Prostate gland (tissue), 2 donors: ENCODE data around the gene TBC1D5. TPM values are rescaled to one million over a fixed set of nuclear protein-coding genes. Genes with fewer than 3 reads are reported as not detected.

Experiments used
- DNase-seq: peaks from one replicate; pipeline ENCODE4 v3.0.0-alpha.2; 2019; ENCODE audit warnings: low spot score
- H3K27ac ChIP-seq, 2 donors: fragments of 200-600 bp; sonication (generic); 2 replicates each; pipeline ENCODE4 v1.5.1; 2017 to 2019
- H3K27me3 ChIP-seq: fragments of 200-600 bp; sonication (generic); replicated peaks from 2 replicates; pipeline ENCODE4 v1.5.1; 2019; ENCODE audit not compliant: insufficient read depth
- H3K36me3 ChIP-seq, 2 donors: fragments of 200-600 bp; sonication (generic); 1 replicate in 1 of 2; 2 replicates in 1 of 2; pipeline versions ENCODE4 v1.5.1 to v1.8.1; 2017 to 2019
- H3K4me1 ChIP-seq: fragments of 200-600 bp; sonication (generic); replicated peaks from 2 replicates; pipeline ENCODE4 v1.5.1; 2019
- H3K4me3 ChIP-seq, 2 donors: fragments of 200-600 bp; sonication (generic); 2 replicates each; pipeline ENCODE4 v1.5.1; 2017 to 2019
- H3K9me3 ChIP-seq: fragments of 200-600 bp; sonication (generic); 2 replicates; pipeline ENCODE4 v1.5.1; 2017
- POLR2A ChIP-seq: fragments of 450-650 bp; IDR thresholded peaks from one replicate; pipeline ENCODE4 v1.6.1; 2016; ENCODE audit warnings: antibody characterized with exemption, mild to moderate bottlenecking
- POLR2AphosphoS5 ChIP-seq: sonication (generic); formaldehyde crosslinking; IDR thresholded peaks from one replicate; pipeline ENCODE4 v1.6.1; 2017; ENCODE audit warnings: antibody characterized with exemption
- WGBS: methylation state at CpG from one replicate; pipeline ENCODE4 v1.1.5; 2018; 5-methylcytosine and 5-hydroxymethylcytosine counted together
- intact Hi-C: fragments of 100-400 bp; cut with DNase I; formaldehyde crosslinking; loops from one replicate; pipeline ENCODE4 v1.14.2; 2022
- total RNA-seq, 2 donors: library from RNA; depleted of rRNA; stranded (reverse); fragments of >200 nt; gene quantifications; one replicate each; pipeline ENCODE4 v1.1.0, GENCODE V29; 2016
- TF ChIP-seq, protein P1 (sequence below), 4 experiments: fragments of 200-600 bp in 2 of 4; fragments of 450-650 bp in 2 of 4; sonication (generic) in 2 of 4; IDR thresholded peaks; 1 replicate in 3 of 4; 2 replicates in 1 of 4; pipeline ENCODE4 v1.5.1; 2016 to 2019; ENCODE audit warnings: antibody characterized with exemption in 4 of 4, mild to moderate bottlenecking in 2 of 4, moderate library complexity in 2 of 4

Gene TBC1D5
- total RNA-seq, 2 donors from 2014 or later = 64.8 to 99.2 TPM

DNA sequence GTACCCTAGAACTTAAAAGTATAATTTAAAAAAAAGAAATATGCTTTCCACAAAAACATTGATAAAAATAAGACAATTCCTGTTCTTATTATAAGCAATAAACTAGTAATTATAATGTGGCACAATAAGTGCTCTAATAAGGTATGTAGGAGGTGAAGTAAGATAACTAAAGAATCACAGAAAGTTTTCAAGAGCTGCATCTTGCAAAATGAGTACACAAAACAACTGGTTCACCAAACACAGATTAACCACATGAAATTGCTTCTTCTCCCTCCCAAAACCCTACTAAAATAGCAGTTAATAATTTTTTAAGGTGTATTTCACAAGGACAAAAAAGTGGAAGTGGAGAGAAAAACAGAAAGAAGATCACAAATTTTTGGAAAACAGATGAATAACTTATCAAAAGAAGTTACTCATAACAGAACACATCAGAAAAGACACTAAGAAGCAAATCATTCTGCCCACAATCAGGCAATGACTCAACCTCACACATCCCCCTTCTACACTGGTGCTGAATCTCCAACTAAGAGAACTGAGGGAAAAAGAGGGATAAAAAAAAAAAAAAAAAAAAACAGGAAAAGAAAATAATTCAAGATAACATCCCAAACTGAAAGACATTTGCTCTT, 64.2 kb downstream of the TBC1D5 start:
- TF ChIP-seq POLR2AphosphoS5 = no peak
- no peak for TF ChIP-seq POLR2A
- TF ChIP-seq, protein P1, sequence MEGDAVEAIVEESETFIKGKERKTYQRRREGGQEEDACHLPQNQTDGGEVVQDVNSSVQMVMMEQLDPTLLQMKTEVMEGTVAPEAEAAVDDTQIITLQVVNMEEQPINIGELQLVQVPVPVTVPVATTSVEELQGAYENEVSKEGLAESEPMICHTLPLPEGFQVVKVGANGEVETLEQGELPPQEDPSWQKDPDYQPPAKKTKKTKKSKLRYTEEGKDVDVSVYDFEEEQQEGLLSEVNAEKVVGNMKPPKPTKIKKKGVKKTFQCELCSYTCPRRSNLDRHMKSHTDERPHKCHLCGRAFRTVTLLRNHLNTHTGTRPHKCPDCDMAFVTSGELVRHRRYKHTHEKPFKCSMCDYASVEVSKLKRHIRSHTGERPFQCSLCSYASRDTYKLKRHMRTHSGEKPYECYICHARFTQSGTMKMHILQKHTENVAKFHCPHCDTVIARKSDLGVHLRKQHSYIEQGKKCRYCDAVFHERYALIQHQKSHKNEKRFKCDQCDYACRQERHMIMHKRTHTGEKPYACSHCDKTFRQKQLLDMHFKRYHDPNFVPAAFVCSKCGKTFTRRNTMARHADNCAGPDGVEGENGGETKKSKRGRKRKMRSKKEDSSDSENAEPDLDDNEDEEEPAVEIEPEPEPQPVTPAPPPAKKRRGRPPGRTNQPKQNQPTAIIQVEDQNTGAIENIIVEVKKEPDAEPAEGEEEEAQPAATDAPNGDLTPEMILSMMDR (IDR thresholded peaks at IDR 0.05) = no peak
- Histone ChIP-seq H3K4me3 (no peak overlapping the region), H3K27me3 (no peaks in the 10 kb centered on the region), H3K36me3 (no peaks in the 10 kb centered on the region), H3K4me1 (peaks cover 4% of the 10 kb centered on the region), H3K9me3 (no peaks in the 10 kb centered on the region), H3K27ac (no peak overlapping the region)
- intact Hi-C loops = no loop called here
- no peak for DNase-seq

DNA sequence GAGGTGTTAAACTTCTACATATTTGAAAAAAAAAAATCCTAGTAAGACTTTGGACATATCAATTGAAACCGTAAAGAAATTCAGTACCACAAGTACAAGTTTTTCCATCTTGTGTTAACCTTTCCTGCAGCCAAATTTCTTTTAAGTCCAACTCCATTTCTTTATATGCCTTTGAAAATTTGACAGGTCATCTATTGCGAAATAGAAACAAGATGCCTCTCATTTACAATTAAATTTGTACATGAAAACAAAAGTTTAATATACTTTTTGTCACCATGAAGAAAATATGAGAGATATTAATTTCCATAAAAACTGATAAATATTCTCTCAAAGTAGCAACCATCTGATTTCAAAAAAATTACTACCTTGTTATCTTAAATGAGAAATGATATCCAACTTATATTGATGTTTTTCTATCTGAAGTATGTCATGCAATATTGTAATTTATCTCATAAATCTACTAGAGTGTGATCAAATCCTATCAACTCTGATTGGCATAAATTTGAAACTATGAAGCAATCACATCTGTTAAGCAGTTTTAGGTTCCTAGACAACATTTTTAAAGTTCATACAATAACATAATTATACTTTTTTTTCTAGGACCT, 68.2 kb downstream of the TBC1D5 start:
- DNase-seq = no peak
- H3K27ac ChIP-seq = no peak overlapping the region
- H3K9me3 ChIP-seq = no peaks in the 10 kb centered on the region
- H3K4me1 ChIP-seq = peaks cover 4% of the 10 kb centered on the region
- 49% methylated on average over 2 of the region's 2 CpGs for WGBS
- intact Hi-C loops = no loop called here
- no peaks in the 10 kb centered on the region for H3K27me3 ChIP-seq
- H3K36me3 ChIP-seq = no peaks in the 10 kb centered on the region
- TF ChIP-seq POLR2AphosphoS5 (no peak), POLR2A (no peak)
- TF ChIP-seq, protein P1 (IDR thresholded peaks at IDR 0.05) = no peak
- no peak overlapping the region for H3K4me3 ChIP-seq

DNA sequence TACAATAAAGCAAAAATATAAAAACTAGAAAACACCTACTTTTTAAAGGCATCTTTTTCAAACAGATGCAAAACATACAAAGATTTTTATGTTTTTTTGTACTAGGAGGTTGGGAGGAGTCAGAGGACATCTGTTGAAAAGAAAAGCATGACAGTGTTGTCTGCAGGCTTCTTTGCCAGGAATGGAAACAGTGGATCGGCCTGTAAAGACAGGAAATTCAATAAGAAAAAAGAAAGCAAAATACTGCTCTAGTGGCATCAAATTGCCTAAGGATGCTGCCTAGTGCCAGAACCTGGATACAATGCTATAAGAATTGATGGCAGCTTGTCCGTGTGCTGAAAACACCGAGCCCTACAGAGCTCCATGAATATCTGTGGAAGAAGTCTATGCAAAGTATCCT, 69.9 kb downstream of the TBC1D5 start:
- Histone ChIP-seq H3K36me3 (no peaks in the 10 kb centered on the region), H3K9me3 (no peaks in the 10 kb centered on the region), H3K4me3 (no peak overlapping the region), H3K27ac (no peak overlapping the region), H3K4me1 (peaks cover 4% of the 10 kb centered on the region), H3K27me3 (no peaks in the 10 kb centered on the region)
- 31% methylated on average over 3 of the region's 3 CpGs for WGBS
- TF ChIP-seq POLR2AphosphoS5 (no peak), POLR2A (no peak)
- TF ChIP-seq, protein P1 (IDR thresholded peaks at IDR 0.05) = no peak
- intact Hi-C loops = no loop called here
- DNase-seq = no peak

DNA sequence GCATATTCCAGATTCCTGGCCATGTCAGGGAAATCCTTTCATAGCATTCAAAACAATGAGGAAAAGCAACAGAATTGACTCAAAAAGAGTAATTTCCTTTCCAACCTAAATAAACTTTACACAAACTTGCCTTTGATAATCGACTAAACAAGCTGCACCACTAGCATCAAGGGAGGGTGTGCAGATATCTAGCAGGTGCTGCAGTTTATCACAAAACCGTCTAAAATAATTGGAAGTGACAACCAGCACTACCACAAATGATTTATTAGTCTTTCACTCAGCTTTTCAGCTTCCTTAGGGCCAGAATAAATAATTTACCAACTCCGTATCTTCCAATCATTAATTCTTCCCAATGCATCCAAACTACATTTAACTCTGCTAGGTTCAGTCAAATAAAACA, 71.7 kb downstream of the TBC1D5 start:
- Histone ChIP-seq H3K4me1 (peaks cover 4% of the 10 kb centered on the region), H3K27ac (no peak overlapping the region), H3K9me3 (no peaks in the 10 kb centered on the region), H3K27me3 (no peaks in the 10 kb centered on the region), H3K4me3 (no peak overlapping the region), H3K36me3 (no peaks in the 10 kb centered on the region)
- intact Hi-C loops = no loop called here
- TF ChIP-seq POLR2A (no peak), POLR2AphosphoS5 (no peak)
- TF ChIP-seq, protein P1 (IDR thresholded peaks at IDR 0.05) = no peak
- DNase-seq = no peak
- WGBS = 56% methylated on average over 3 of the region's 3 CpGs

DNA sequence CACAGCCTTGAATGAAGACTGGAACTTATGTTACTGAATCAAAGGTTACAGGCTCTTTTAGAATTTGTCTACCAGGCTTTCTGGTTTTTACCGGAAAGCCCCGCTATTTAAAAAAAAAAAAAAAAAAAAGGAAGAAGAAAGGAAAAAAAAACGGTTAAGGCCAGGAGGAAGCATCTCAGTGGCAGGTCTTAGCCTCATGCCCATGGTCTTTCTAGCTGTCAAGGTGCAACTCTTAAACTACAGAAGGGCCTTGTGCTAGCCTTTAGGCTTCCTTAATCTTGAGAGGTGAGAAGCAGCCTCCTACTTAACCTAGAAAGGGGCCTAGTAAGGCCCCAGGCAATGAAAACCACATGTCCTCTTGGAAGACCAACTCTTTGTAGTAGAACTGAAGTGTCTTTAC, 77.5 kb downstream of the TBC1D5 start:
- H3K36me3 ChIP-seq = no peaks in the 10 kb centered on the region

More for the DNA sequence above, 77.5 kb downstream of the TBC1D5 start:
- no peak overlapping the region for H3K4me3 ChIP-seq
- TF ChIP-seq POLR2AphosphoS5 = no peak
- H3K27me3 ChIP-seq = no peaks in the 10 kb centered on the region
- H3K27ac ChIP-seq = no peak overlapping the region
- H3K4me1 ChIP-seq = no peaks in the 10 kb centered on the region
- DNase-seq = no peak
- intact Hi-C loops = no loop called here
- H3K9me3 ChIP-seq = no peaks in the 10 kb centered on the region
- WGBS = 82% methylated on average over 3 of the region's 3 CpGs
